Measurements from ENCODE around the gene UCKL1. TPM values are rescaled to one million over a fixed set of nuclear protein-coding genes. Genes with fewer than 3 reads are reported as not detected.

The UCKL1 gene
- total RNA-seq, 4 donors from 2014 or later: 24.4 to 47.7 (median 27.1) TPM

DNA sequence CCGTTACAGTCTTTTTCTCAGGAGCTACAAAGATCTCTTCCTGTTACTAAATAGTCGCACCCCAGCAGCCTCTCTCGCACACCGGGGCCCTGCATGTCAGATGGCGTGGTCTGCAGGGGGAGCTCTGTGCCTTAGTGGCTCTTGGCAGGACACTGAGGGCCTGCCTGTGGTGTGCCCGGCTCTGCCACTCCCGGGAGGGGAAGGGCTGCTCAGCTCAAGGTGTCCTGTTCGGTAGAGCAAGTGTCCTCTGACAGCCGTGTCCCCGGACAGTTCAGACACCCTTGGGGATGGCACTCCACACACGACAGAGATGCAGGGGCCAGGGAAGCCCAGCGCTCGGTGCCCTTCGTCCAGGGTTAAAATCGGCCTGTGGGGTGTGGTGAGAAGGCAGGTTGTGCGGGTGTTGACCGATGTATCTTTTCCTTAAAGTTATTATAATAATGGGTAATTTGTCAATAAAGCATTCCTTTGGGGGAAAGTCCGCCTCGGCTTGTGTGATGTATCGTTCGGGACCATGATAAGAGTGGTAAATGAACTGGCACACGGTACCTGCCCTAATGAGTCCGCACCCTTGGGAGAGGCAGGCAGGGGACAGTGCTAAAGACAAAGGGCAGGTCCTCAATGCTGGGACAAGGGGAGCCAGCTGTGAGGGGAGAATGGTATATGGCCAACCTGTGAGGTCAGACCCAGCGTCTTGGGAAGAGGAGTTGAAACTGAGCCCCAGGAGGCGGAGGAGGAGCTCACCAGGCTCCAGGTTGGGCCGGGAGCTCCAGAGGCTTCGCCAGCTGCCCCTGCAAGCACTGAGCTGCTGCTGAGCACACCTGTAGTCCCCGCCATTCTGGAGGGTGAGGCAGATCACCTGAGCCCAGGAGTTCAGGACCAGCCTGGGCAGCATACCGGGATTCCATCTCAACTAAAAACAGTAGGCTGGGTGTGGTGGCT lies 64.9 kb downstream of the UCKL1 start:
- TF ChIP-seq, protein P1, sequence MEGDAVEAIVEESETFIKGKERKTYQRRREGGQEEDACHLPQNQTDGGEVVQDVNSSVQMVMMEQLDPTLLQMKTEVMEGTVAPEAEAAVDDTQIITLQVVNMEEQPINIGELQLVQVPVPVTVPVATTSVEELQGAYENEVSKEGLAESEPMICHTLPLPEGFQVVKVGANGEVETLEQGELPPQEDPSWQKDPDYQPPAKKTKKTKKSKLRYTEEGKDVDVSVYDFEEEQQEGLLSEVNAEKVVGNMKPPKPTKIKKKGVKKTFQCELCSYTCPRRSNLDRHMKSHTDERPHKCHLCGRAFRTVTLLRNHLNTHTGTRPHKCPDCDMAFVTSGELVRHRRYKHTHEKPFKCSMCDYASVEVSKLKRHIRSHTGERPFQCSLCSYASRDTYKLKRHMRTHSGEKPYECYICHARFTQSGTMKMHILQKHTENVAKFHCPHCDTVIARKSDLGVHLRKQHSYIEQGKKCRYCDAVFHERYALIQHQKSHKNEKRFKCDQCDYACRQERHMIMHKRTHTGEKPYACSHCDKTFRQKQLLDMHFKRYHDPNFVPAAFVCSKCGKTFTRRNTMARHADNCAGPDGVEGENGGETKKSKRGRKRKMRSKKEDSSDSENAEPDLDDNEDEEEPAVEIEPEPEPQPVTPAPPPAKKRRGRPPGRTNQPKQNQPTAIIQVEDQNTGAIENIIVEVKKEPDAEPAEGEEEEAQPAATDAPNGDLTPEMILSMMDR (IDR thresholded peaks at IDR 0.05; ENCODE audit: low read depth): no peak

DNA sequence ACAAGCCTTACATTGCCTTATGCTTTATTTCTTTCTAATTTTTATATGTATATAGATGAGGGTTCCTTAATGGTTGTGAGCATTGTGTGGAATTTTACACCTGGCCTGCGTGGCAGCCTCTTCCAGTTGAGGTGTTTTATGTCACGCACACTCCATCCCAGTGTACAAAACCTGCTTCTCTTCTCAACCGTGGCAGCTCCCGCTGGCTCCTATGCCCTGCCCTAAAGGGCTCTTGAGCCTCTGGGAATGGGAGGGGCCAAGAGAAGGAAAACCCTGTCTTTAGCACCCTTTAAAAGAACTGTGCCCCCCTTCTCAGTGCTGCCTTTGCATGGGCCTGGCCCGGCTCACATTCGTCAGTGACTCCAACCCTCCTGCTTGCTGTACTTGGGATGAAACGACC lies 65.6 kb downstream of the UCKL1 start:
- TF ChIP-seq, protein P1 (IDR thresholded peaks at IDR 0.05; ENCODE audit: low read depth): no peak

DNA sequence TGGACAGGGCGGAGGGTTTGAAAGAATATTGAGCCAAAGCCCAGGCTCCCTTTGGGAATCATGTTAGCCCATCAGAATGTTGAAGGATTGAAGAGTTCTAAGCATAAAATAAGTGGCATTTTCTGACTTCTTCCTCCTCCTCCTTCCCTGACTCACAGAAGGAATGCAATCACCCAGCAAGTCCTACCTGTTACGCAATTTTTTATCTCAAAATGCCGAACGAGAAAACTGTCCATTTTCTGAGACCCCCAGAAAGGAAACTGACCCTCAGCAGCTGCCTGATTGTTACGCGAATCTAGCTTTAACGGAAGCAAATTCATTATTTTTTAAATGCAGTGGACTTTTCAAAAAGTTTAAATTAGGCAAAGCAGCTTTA lies 66.0 kb downstream of the UCKL1 start:
- TF ChIP-seq, protein P1 (IDR thresholded peaks at IDR 0.05; ENCODE audit: low read depth): no peak

Small RNA genes lying within 50 kb of the gene (small RNA-seq; reads per million reads assigned to genes)
- gene MIR647 (not detected), gene MIR941-2 (not detected), gene MIR941-4 (not detected), gene MIR941-5 (0.49 reads per million), gene RNU1-134P (not detected)

Other genes starting within 250 kb of the UCKL1 start
- gene ARFRP1, start 248.4 kb downstream of the UCKL1 start, total RNA-seq: 10 to 100 TPM; 21.9 to 39.4 (median 31.5) TPM
- 10 to 100 TPM; 13.9 to 20.0 (median 16.6) TPM for gene ZGPAT, start 248.4 kb downstream of the UCKL1 start, total RNA-seq
- gene LIME1, start 219.8 kb downstream of the UCKL1 start, total RNA-seq: 10 to 100 TPM in 1 of 4 donors, 1 to 10 TPM in 3; 1.6 to 16.6 (median 4.8) TPM
- 100 to 1,000 TPM in 1 of 4 donors, 10 to 100 TPM in 2, 1 to 10 TPM in 1; 8.6 to 126 (median 28.9) TPM for gene SLC2A4RG, start 216.6 kb downstream of the UCKL1 start, total RNA-seq
- gene ZBTB46, start 125.2 kb downstream of the UCKL1 start, total RNA-seq: 10 to 100 TPM in 1 of 4 donors, 1 to 10 TPM in 3; 5.7 to 45.2 (median 7.4) TPM
- gene ABHD16B, start 94.9 kb downstream of the UCKL1 start, total RNA-seq: not detected
- 100 to 1,000 TPM; 110 to 165 (median 152) TPM for gene TPD52L2, start 91.1 kb downstream of the UCKL1 start, total RNA-seq
- 10 to 100 TPM; 24.3 to 47.5 (median 35.1) TPM for gene DNAJC5, start 61.3 kb downstream of the UCKL1 start, total RNA-seq
- gene ZNF512B, start 13.5 kb upstream of the UCKL1 start, total RNA-seq: 10 to 100 TPM in 1 of 4 donors, 1 to 10 TPM in 3; 2.6 to 11.9 (median 4.7) TPM
- 1 to 10 TPM in 3 of 4 donors, not detected in 1; 1.1 to 2.3 (median 2.0) TPM for gene SAMD10, start 23.2 kb upstream of the UCKL1 start, total RNA-seq
- 10 to 100 TPM; 44.3 to 80.3 (median 57.2) TPM for gene PRPF6, start 24.7 kb upstream of the UCKL1 start, total RNA-seq
- gene C20orf204, start 79.8 kb upstream of the UCKL1 start, total RNA-seq: 1 to 10 TPM in 2 of 4 donors, under 1 TPM in 2; 0.17 to 4.0 (median 1.1) TPM
- gene SOX18, start 93.2 kb upstream of the UCKL1 start, total RNA-seq: 10 to 100 TPM in 1 of 4 donors, 1 to 10 TPM in 3; 1.2 to 46.3 (median 7.1) TPM
- gene TCEA2, start 106.8 kb upstream of the UCKL1 start, total RNA-seq: 10 to 100 TPM; 30.8 to 36.9 (median 33.2) TPM
- 10 to 100 TPM; 15.6 to 44.5 (median 20.4) TPM for gene RGS19, start 123.1 kb upstream of the UCKL1 start, total RNA-seq
- 1 to 10 TPM in 3 of 4 donors, under 1 TPM in 1; 0.65 to 2.7 (median 1.7) TPM for gene OPRL1, start 123.7 kb upstream of the UCKL1 start, total RNA-seq
- not detected for gene LKAAEAR1, start 128.0 kb upstream of the UCKL1 start, total RNA-seq
- gene NPBWR2, start 151.1 kb upstream of the UCKL1 start, total RNA-seq: not detected
- gene MYT1, start 208.0 kb upstream of the UCKL1 start, total RNA-seq: not detected

All from subcutaneous adipose tissue (tissue), 4 donors.